Sigmoid colon (tissue), 4 donors: ENCODE data around the gene UNC13C.

Source experiments
- CTCF ChIP-seq, 4 experiments: fragments of 450-650 bp in 3 of 4; fragments of 200-600 bp in 1 of 4; IDR thresholded peaks; one replicate each; pipeline ENCODE4 v1.5.1; 2016 to 2019; ENCODE audit warnings: antibody characterized with exemption in 4 of 4, mild to moderate bottlenecking in 3 of 4, moderate library complexity in 2 of 4
- EP300 ChIP-seq, 4 donors: sonication (generic); formaldehyde crosslinking; IDR thresholded peaks; one replicate each; pipeline ENCODE4 v1.6.1; 2017; ENCODE audit warnings: antibody characterized with exemption in 4 of 4
- POLR2A ChIP-seq, 2 donors: fragments of 450-650 bp; IDR thresholded peaks; one replicate each; pipeline ENCODE4 v1.6.1; 2016; ENCODE audit warnings: antibody characterized with exemption in 2 of 2, mild to moderate bottlenecking in 2 of 2, moderate library complexity in 2 of 2
- POLR2AphosphoS5 ChIP-seq, 4 donors: sonication (generic); formaldehyde crosslinking; IDR thresholded peaks; one replicate each; pipeline ENCODE4 v1.6.1; 2017; ENCODE audit warnings: antibody characterized with exemption in 4 of 4

- no peak for TF ChIP-seq CTCF (IDR thresholded peaks at IDR 0.05)
- TF ChIP-seq EP300 (IDR thresholded peaks at IDR 0.05): no peak
- no peak for TF ChIP-seq POLR2AphosphoS5 (IDR thresholded peaks at IDR 0.05)
- TF ChIP-seq POLR2A (IDR thresholded peaks at IDR 0.05): no peak
These were observed 116.4 kb downstream of the UNC13C start for GRCh38 chr15:54094661-54095060.
